K562 treated with DMSO at 1 percent for 48 hours (cell line): ENCODE results near the gene CD300A. TPM values are rescaled to one million over a fixed set of nuclear protein-coding genes. Genes with fewer than 3 reads are reported as not detected.

Source experiments
- total RNA-seq: library from RNA; unstranded; fragments of 300-600 nt; gene quantifications from 2 replicates; pipeline ENCODE4 v1.2.3, GENCODE V29; 2022; ENCODE audit warnings: low replicate concordance; ENCODE audit errors: extremely low read depth

Gene CD300A
- not detected in 2 replicates for total RNA-seq

GRCh38 chr17:74466111-74466827, at the start of gene CD300A:
Gene CD300A, plus strand, starts transcription at chr17:74466634. Its CDS starts 70 bp downstream, at chr17:74466704.

GRCh38 chr17:74431568-74432423, 34.6 kb upstream of the CD300A start, which contains the start of gene GPRC5C:
Gene GPRC5C, plus strand, starts transcription at chr17:74432088. Its CDS starts 7,689 bp downstream, at chr17:74439777.

GRCh38 chr17:74531231-74531761, 64.9 kb downstream of the CD300A start, which contains the start of gene CD300LB:
Gene CD300LB, minus strand, starts transcription at chr17:74531475. Its CDS starts 125 bp downstream, at chr17:74531350.

Other genes with a start within 250 kb of the CD300A start
- gene DNAI2, start 192.4 kb upstream of the CD300A start, total RNA-seq: not detected in 2 replicates
- not detected in 2 replicates for gene KIF19, start 140.4 kb upstream of the CD300A start, total RNA-seq
- not detected in 2 replicates for gene BTBD17, start 104.8 kb upstream of the CD300A start, total RNA-seq
- not detected in 2 replicates for gene GPR142, start 99.1 kb upstream of the CD300A start, total RNA-seq
- gene GPRC5C, start 34.5 kb upstream of the CD300A start, total RNA-seq: not detected in 2 replicates
- not detected in 2 replicates for gene CD300LB, start 64.8 kb downstream of the CD300A start, total RNA-seq
- gene CD300C, start 79.5 kb downstream of the CD300A start, total RNA-seq: not detected in 2 replicates
- not detected in 2 replicates for gene CD300H, start 100.9 kb downstream of the CD300A start, total RNA-seq
- not detected in 2 replicates for gene CD300LD, start 125.6 kb downstream of the CD300A start, total RNA-seq
- not detected in 2 replicates for gene CD300E, start 157.1 kb downstream of the CD300A start, total RNA-seq
- gene CD300LF, start 246.3 kb downstream of the CD300A start, total RNA-seq: not detected in 2 replicates